Keratinocyte (primary cell): ENCODE data around the gene STOML3. TPM values are rescaled to one million over a fixed set of nuclear protein-coding genes. Genes with fewer than 3 reads are reported as not detected.
A peak's percentile ranks its signal among the peaks of the same experiment; 100 is the strongest.
"Not testable (repeated sequence)": the region's sequence is repeated elsewhere in the genome, so short reads cannot be mapped to it uniquely, and the experiment has no call there.

Source experiments
- DNase-seq: peaks from one replicate; pipeline ENCODE4 v3.0.0-alpha.2; 2011; ENCODE audit warnings: low read depth, missing footprints, low spot score
- FAIRE-seq: peaks from 2 replicates; lab custom pipeline; 2011; peaks lifted over from hg19 to GRCh38; lab: Jason Lieb, UNC
- H2AFZ ChIP-seq: 2 replicates; pipeline ENCODE4 v1.6.0; 2012; ENCODE audit warnings: low read length, control low read depth, inconsistent platforms; ENCODE audit not compliant: control insufficient read depth
- H3K27ac ChIP-seq: 2 replicates; pipeline ENCODE4 v1.5.1; 2011; ENCODE audit warnings: low read length; ENCODE audit not compliant: control insufficient read depth, insufficient read depth
- H3K27me3 ChIP-seq: 3 replicates; pipeline ENCODE4 v1.6.0; 2011; ENCODE audit warnings: low read length; ENCODE audit not compliant: control insufficient read depth, insufficient read depth; ENCODE audit errors: extremely low read depth
- H3K36me3 ChIP-seq, 2 experiments: 2 replicates in 1 of 2; 3 replicates in 1 of 2; pipeline ENCODE4 v1.5.1; 2011; ENCODE audit warnings: low read length in 2 of 2, mild to moderate bottlenecking in 1 of 2; ENCODE audit not compliant: control insufficient read depth in 2 of 2, insufficient read depth in 2 of 2; ENCODE audit errors: extremely low read depth in 1 of 2
- H3K4me1 ChIP-seq: 3 replicates; pipeline ENCODE4 v1.5.1; 2011; ENCODE audit warnings: low read length; ENCODE audit not compliant: control insufficient read depth, insufficient read depth; ENCODE audit errors: extremely low read depth
- H3K4me2 ChIP-seq: 3 replicates; pipeline ENCODE4 v1.6.0; 2011; ENCODE audit warnings: low read depth, low read length; ENCODE audit not compliant: control insufficient read depth, insufficient read depth; ENCODE audit errors: extremely low read depth
- H3K4me3 ChIP-seq, 3 experiments: fragments of 200-600 bp in 1 of 3; sonication (generic) in 1 of 3; 2 replicates in 2 of 3; 3 replicates in 1 of 3; pipeline ENCODE4 v1.5.1; 2011 to 2016; ENCODE audit warnings: low read length in 3 of 3, mild to moderate bottlenecking in 3 of 3, control low read depth in 2 of 3, inconsistent platforms in 1 of 3, low read depth in 1 of 3, mixed read lengths in 1 of 3, mixed run types in 1 of 3, moderate library complexity in 1 of 3; ENCODE audit not compliant: control insufficient read depth in 2 of 3, insufficient read depth in 2 of 3; ENCODE audit errors: extremely low read depth in 1 of 3
- H3K79me2 ChIP-seq: 2 replicates; pipeline ENCODE4 v1.6.0; 2012; ENCODE audit warnings: low read length; ENCODE audit not compliant: control insufficient read depth, insufficient read depth
- H3K9ac ChIP-seq: 3 replicates; pipeline ENCODE4 v1.6.0; 2011; ENCODE audit warnings: low read length; ENCODE audit not compliant: control insufficient read depth, insufficient read depth; ENCODE audit errors: extremely low read depth
- H3K9me1 ChIP-seq: 3 replicates; pipeline ENCODE4 v1.6.0; 2011; ENCODE audit warnings: low read length; ENCODE audit not compliant: control insufficient read depth, insufficient read depth; ENCODE audit errors: extremely low read depth
- H3K9me3 ChIP-seq: 2 replicates; pipeline ENCODE4 v1.5.1; 2012; ENCODE audit warnings: low read depth, low read length; ENCODE audit not compliant: control insufficient read depth
- H4K20me1 ChIP-seq: 3 replicates; pipeline ENCODE4 v1.6.0; 2011; ENCODE audit warnings: low read length; ENCODE audit not compliant: control insufficient read depth, insufficient read depth; ENCODE audit errors: extremely low read depth
- CTCF ChIP-seq, 3 experiments: IDR thresholded peaks in 1 of 3; conservative IDR thresholded peaks in 1 of 3; optimal IDR thresholded peaks in 1 of 3; 2 replicates in 2 of 3; 3 replicates in 1 of 3; pipeline versions ENCODE3 to v1.5.1; 2011; ENCODE audit warnings: low read length in 3 of 3, mild to moderate bottlenecking in 3 of 3, moderate library complexity in 2 of 3, control low read depth in 1 of 3, inconsistent platforms in 1 of 3; ENCODE audit not compliant: insufficient read depth in 2 of 3; ENCODE audit errors: extremely low read depth in 1 of 3
- EZH2 ChIP-seq: IDR thresholded peaks from one replicate; pipeline ENCODE4 v1.6.1; 2012; ENCODE audit warnings: inconsistent platforms, mild to moderate bottlenecking, low read length, moderate library complexity
- dilution Hi-C: fragments of 300-500 bp; cut with MboI; formaldehyde crosslinking; loops from one replicate; pipeline ENCODE4 v1.7.0; 2020; ENCODE audit warnings: low sequenced_read_pairs; ENCODE audit not compliant: extremely low pct_ligation_motif_present
- polyA plus RNA-seq, 5 experiments: library from polyadenylated mRNA; depleted of rRNA in 3 of 5; stranded (reverse) in 3 of 5; stranded (forward) in 1 of 5; unstranded in 1 of 5; fragments of >200 nt; gene quantifications; 1 replicate in 1 of 5; 2 replicates in 3 of 5; 3 replicates in 1 of 5; pipeline versions ENCODE4 v1.2.1 to v1.2.3, GENCODE V29; 2011 to 2012; ENCODE audit warnings: missing spikeins in 2 of 5, low read depth in 1 of 5, low replicate concordance in 1 of 5

Gene STOML3
- polyA plus RNA-seq, 1 donor (not counting 4 experiments of a cell fraction or from before 2014, with no cell fraction given) = not detected

GRCh38 chr13:39012608-39013007, 22.0 kb upstream of the STOML3 start:
- H2AFZ ChIP-seq = no peak overlapping the region
- no peak overlapping the region for H3K9ac ChIP-seq
- no peak overlapping the region for H3K4me3 ChIP-seq
- DNase-seq = no peak
- H3K27me3 ChIP-seq = no peaks in the 10 kb centered on the region
- H3K27ac ChIP-seq = no peak overlapping the region
- no peaks in the 10 kb centered on the region for H3K79me2 ChIP-seq
- dilution Hi-C loops = no loop called here
- H3K4me2 ChIP-seq = no peak overlapping the region
- TF ChIP-seq CTCF (optimal IDR thresholded peaks at IDR 0.05 in 1 of 3, IDR thresholded peaks at IDR 0.05 in 1 of 3, conservative IDR thresholded peaks at IDR 0.05 in 1 of 3; ENCODE audit: extremely low read depth in 1 of 3, insufficient read depth in 2 of 3, low read length in 3 of 3) = peak in 2 of 3 experiments; percentile 14 to 44
- TF ChIP-seq EZH2 = no peak
- H4K20me1 ChIP-seq = no peaks in the 10 kb centered on the region
- FAIRE-seq = no peak
- H3K4me1 ChIP-seq = no peaks in the 10 kb centered on the region
- H3K36me3 ChIP-seq = peaks cover 20 to 21% of the 10 kb centered on the region in 2 experiments
- H3K9me1 ChIP-seq = no peaks in the 10 kb centered on the region
- H3K9me3 ChIP-seq = no peaks in the 10 kb centered on the region

- FAIRE-seq, H3K4me1 ChIP-seq, H3K36me3 ChIP-seq, H4K20me1 ChIP-seq, DNase-seq, H3K79me2 ChIP-seq, H3K27me3 ChIP-seq, H3K9me1 ChIP-seq, H3K9me3 ChIP-seq, H3K27ac ChIP-seq, dilution Hi-C loops, H3K9ac ChIP-seq: not testable (repeated sequence)
- H3K4me2 ChIP-seq = peak overlapping the region; percentile 45
- peak overlapping the region in 1 of 3 experiments; percentile 16 for H3K4me3 ChIP-seq
- peak overlapping the region; percentile 49 for H2AFZ ChIP-seq
Observed at GRCh38 chr13:39006371-39007111, 15.9 kb upstream of the STOML3 start.
